Measurements from ENCODE around the gene MSH5. TPM values are rescaled to one million over a fixed set of nuclear protein-coding genes. Genes with fewer than 3 reads are reported as not detected.

MSH5 gene
- total and polyA plus RNA-seq, 2 of the 13 experiments (the other 11 are each of a cell fraction or from before 2014, with no cell fraction given): 10.2 to 38.7 TPM

- TF ChIP-seq KLF16 (CRISPR knock-in tag; IDR thresholded peaks at IDR 0.05): peak in 1 of 2 experiments; percentile 56; a peak in 2 of 4 replicates
- TF ChIP-seq CSRNP1 (CRISPR knock-in tag; IDR thresholded peaks at IDR 0.05): no peak
- TF ChIP-seq SRSF1 (optimal IDR thresholded peaks at IDR 0.05; ENCODE audit: low read depth, low read length): no peak
- no peak for TF ChIP-seq ZBTB44 (CRISPR knock-in tag; IDR thresholded peaks at IDR 0.05)
- no peak for TF ChIP-seq ZNF446 (CRISPR knock-in tag; IDR thresholded peaks at IDR 0.05)
- TF ChIP-seq ARNT2 (CRISPR knock-in tag; IDR thresholded peaks at IDR 0.05; ENCODE audit: low read depth): no peak
- no peak for TF ChIP-seq XRCC5 (optimal IDR thresholded peaks at IDR 0.05; ENCODE audit: low read length)
- TF ChIP-seq BORCS8-MEF2B (CRISPR knock-in tag; IDR thresholded peaks at IDR 0.05): 0 out of 2 replicates have a peak, but pooled peaks have one; percentile 41
- TF ChIP-seq, protein P1, sequence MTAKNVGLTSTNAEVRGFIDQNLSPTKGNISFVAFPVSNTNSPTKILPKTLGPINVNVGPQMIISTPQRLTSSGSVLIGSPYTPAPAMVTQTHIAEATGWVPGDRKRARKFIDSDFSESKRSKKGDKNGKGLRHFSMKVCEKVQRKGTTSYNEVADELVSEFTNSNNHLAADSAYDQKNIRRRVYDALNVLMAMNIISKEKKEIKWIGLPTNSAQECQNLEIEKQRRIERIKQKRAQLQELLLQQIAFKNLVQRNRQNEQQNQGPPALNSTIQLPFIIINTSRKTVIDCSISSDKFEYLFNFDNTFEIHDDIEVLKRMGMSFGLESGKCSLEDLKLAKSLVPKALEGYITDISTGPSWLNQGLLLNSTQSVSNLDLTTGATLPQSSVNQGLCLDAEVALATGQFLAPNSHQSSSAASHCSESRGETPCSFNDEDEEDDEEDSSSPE (CRISPR knock-in tag; IDR thresholded peaks at IDR 0.05): no peak; the same call in none of the 2 replicates
- TF ChIP-seq ZNF766 (CRISPR knock-in tag; IDR thresholded peaks at IDR 0.05; ENCODE audit: borderline replicate concordance): no peak
- no peak for TF ChIP-seq ZSCAN29 (CRISPR knock-in tag; conservative IDR thresholded peaks at IDR 0.05)
- no peak for TF ChIP-seq IRF1 (CRISPR knock-in tag; IDR thresholded peaks at IDR 0.05; ENCODE audit: low read depth)
- TF ChIP-seq ZNF33A (CRISPR knock-in tag; IDR thresholded peaks at IDR 0.05; ENCODE audit: borderline replicate concordance): no peak
- TF ChIP-seq ZNF567 (CRISPR knock-in tag; IDR thresholded peaks at IDR 0.05; ENCODE audit: borderline replicate concordance): no peak
- no peak for TF ChIP-seq RFXANK (CRISPR knock-in tag; IDR thresholded peaks at IDR 0.05)
- TF ChIP-seq FOXP1 (IDR thresholded peaks at IDR 0.05): peak; percentile 47; the same call in 1 of the 2 replicates
- peak; percentile 83 for TF ChIP-seq FOXP1 (CRISPR knock-in tag; IDR thresholded peaks at IDR 0.05)
- peak; percentile 99 for TF ChIP-seq SP5 (CRISPR knock-in tag; IDR thresholded peaks at IDR 0.05; ENCODE audit: borderline replicate concordance, low read depth)
- TF ChIP-seq ZNF354B (CRISPR knock-in tag; IDR thresholded peaks at IDR 0.05): no peak
- TF ChIP-seq POGZ (CRISPR knock-in tag; IDR thresholded peaks at IDR 0.05): no peak
- TF ChIP-seq KDM5A (IDR thresholded peaks at IDR 0.05; ENCODE audit: borderline replicate concordance, low read length): no peak
- TF ChIP-seq PRDM15 (CRISPR knock-in tag; IDR thresholded peaks at IDR 0.05): no peak
Measured at GRCh38 chr6:31737315-31737990, 2.4 kb upstream of the MSH5 start (continued).

Measured in HepG2 (cell line).